Choroid plexus epithelial cell (primary cell): ENCODE data around the gene SERPINA12.

Source experiments
- DNase-seq: peaks from one replicate; pipeline ENCODE4 v3.0.0-alpha.2; 2010; ENCODE audit warnings: low read depth
- H3K4me3 ChIP-seq: 2 replicates; pipeline ENCODE4 v1.5.1; 2011; ENCODE audit warnings: low read depth, mild to moderate bottlenecking, control low read depth, low read length, moderate library complexity
- TF ChIP-seq, protein P1 (sequence below): conservative IDR thresholded peaks from 2 replicates; pipeline ENCODE4 v1.5.1; 2011; ENCODE audit warnings: low read depth, mild to moderate bottlenecking, control low read depth, inconsistent platforms, low read length, moderate library complexity

The SERPINA12 gene

DNA sequence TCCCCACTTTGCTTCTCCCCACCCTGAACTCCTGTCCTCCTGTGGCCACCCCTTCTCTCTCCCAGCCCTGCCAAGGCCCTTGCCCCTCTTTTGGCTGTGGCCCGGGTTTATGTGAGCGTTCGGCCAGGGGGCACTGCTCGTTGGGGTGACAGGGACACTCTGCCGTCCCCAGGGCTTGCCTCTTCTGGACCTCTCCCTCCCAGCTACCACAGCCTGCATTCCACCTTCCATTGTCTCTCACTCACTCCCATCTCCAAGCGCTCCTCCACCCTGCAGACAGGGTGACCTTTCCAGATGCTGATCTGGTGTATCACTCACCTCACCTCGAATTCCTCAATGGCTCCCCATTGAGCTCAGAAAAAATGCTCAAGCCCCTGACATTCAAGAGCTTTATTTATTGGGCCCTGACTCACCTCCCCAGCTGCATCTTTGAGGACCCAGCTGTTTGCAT, 34.7 kb downstream of the SERPINA12 start:
- H3K4me3 ChIP-seq, result no peak overlapping the region
- DNase-seq, result peak; percentile 71
- TF ChIP-seq, protein P1, sequence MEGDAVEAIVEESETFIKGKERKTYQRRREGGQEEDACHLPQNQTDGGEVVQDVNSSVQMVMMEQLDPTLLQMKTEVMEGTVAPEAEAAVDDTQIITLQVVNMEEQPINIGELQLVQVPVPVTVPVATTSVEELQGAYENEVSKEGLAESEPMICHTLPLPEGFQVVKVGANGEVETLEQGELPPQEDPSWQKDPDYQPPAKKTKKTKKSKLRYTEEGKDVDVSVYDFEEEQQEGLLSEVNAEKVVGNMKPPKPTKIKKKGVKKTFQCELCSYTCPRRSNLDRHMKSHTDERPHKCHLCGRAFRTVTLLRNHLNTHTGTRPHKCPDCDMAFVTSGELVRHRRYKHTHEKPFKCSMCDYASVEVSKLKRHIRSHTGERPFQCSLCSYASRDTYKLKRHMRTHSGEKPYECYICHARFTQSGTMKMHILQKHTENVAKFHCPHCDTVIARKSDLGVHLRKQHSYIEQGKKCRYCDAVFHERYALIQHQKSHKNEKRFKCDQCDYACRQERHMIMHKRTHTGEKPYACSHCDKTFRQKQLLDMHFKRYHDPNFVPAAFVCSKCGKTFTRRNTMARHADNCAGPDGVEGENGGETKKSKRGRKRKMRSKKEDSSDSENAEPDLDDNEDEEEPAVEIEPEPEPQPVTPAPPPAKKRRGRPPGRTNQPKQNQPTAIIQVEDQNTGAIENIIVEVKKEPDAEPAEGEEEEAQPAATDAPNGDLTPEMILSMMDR, result no peak

DNA sequence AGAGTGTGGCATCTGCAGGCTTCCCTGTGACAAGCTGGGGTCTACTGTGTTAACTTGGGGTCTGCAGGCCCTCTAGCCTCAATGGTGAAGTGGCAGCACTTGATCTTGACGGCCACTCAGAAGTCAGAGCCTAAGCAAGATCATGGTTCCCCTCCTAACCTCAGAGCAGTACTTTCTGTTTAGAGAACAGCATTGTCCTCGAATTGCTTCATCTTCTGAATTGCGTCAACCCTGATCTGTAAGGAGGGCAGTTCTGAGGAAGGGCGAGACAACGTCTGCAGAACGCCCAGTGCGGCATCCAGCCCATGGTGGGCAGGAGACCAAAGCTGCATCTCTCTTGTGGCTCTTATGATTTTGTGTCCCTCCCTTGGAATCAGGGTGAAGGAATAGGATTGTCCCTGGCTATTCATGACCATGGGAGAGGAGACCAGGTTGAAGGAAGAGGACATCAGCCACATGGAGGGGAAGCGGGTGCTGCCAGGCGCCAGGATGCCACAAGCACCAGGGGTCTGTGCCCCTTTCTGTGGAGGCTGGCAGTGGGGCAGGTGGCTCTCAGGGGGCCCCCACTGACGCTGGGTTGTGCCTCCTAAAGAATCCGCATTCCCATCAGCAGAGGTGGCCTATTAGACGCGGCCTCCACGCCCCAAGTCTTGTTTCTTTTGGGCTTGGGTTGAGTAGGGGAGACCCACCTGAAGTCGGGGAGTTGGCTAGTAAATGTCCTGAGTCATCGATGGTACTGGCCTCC, 35.4 kb downstream of the SERPINA12 start:
- no peak for DNase-seq
- H3K4me3 ChIP-seq, result no peak overlapping the region
- TF ChIP-seq, protein P1, result no peak

DNA sequence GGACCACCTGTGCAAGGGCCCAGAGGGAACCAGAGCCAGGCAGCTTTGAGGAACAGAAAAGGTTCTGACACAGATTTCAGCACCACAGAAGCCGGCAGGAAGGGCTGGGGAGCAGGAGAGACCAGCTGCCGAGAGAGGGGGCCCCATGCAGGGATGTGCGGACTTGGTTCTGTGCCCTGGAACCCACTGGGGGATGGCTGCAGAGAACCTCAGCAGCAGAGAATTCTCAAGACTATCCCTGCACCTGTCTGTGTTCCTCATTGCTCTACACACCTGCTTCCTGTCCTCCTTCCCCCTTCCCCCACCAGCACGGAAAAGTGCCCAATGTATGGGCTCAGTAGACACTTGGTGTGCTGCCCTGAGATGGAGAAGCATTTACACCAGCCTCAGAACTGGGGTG, 36.4 kb downstream of the SERPINA12 start:
- H3K4me3 ChIP-seq, result no peak overlapping the region

DNA sequence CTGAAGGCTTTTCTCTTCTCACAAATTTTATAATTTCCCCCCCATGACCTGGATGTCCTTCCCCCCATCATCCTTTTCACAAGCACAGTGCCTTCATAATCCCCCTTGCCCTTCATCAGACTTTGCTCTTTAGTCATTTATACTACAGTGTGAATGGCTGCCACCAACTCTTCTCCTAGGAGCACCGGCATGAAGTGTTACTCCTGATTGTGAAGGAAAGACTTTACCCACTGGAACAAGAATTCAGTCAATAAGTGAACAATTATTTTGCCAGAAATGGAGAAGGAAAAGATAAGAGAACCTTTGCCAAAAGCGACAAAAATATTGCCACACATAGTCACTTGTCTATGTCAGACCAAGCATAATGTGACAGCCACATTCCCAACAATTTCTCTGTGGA, 38.2 kb downstream of the SERPINA12 start:
- TF ChIP-seq, protein P1, result no peak
- H3K4me3 ChIP-seq, result no peak overlapping the region
- DNase-seq, result no peak

More for the DNA sequence above, 36.4 kb downstream of the SERPINA12 start:
- DNase-seq, result no peak
- TF ChIP-seq, protein P1, result no peak

DNA sequence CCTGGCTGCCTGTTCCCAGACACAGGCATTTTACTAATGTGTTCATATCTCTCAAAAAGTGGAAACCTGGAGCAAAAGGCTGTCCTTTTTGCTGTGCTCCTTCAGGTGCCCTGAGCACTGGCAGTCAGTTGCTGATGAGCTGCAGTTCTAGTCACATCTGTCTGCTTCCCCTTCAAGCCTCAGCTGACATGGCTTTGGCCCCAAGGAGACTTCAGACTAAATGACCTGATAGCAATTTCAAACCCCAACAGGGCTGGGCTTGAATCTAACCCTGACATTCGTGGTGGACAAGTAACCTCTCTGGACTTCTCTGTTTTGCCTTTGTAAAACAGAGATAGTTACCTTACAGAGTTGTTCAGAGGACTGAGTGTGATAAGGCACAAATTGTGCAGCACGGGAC, 39.0 kb downstream of the SERPINA12 start:
- no peak for DNase-seq
- no peak overlapping the region for H3K4me3 ChIP-seq
- TF ChIP-seq, protein P1, result no peak

DNA sequence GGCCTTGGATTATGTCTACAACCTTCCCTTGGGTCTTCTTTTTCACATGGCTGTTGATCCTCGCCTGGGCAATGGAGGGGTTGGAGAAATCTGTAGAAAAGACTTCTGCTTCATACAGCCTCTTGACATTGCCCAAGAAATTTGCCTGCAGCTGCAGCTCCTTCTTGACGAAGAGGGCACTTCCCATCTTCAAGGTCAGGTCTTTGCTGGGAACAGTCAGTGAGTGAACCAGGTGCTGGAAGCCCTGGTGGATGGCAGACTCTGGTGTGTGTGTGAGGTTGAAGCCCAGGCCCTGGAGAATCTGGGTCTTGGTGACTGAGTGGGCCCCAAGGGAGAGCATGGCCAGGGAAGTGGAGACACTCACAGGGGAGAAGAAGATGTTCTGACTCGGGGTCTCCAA, 40.0 kb downstream of the SERPINA12 start:
- no peak for DNase-seq
- H3K4me3 ChIP-seq, result no peak overlapping the region
- TF ChIP-seq, protein P1, result no peak

DNA sequence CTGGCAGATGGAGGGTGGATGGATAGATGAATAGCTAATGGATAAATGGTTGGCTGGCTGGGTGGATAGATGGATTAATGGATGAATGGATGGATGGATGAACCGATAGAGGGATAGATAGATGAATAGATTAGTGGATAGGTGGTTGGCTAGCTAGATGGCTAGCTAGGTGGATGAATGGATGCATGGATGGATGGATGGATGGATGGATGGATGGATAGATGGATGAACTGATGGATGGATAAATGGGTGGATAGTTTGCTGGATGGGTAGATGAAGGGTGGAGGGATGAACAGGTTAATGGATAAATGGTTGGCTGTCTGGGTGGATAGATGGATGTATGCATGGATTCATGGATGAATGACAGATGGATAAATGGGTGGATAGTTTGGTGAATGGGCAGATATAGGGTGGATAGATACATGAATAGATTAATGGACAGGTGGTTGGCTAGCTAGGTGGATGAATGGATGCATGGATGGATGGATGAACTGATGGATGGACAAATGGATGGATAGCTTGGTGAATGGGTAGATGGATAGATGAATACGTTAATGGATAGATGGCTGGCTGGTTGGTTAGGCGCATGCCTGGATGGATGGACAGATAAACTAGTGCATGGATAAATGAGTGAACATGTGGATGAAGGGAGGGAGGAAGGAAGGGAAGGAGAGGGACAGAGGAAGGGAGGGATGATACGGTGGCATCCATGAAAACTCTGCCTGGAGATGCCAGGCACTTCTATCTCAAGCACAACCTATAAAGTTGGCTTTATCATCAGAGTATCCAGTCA, 41.3 kb downstream of the SERPINA12 start:
- TF ChIP-seq, protein P1, result no peak
- no peak overlapping the region for H3K4me3 ChIP-seq
- DNase-seq, result no peak
